ENCODE results near the gene SLC4A1AP.
"Not testable (repeated sequence)": the region's sequence is repeated elsewhere in the genome, so short reads cannot be mapped to it uniquely, and the experiment has no call there.

The SLC4A1AP gene

GRCh38 chr2:27624943-27625342 lies 38.7 kb upstream of the SLC4A1AP start:
- Mint-ChIP-seq H3K27me3 (ENCODE audit: low read depth) (no peaks in the 10 kb centered on the region), H3K36me3 (ENCODE audit: low read depth) (peaks cover 45% of the 10 kb centered on the region)

GRCh38 chr2:27626323-27626722 lies 37.4 kb upstream of the SLC4A1AP start:
- H3K27ac Mint-ChIP-seq; H3K4me1 Mint-ChIP-seq; H3K27me3 Mint-ChIP-seq (ENCODE audit: low read depth); H3K9me3 Mint-ChIP-seq: not testable (repeated sequence)
- Mint-ChIP-seq H3K4me3 (peak overlapping the region; percentile 39 to 73 (median 60)), H3K36me3 (ENCODE audit: low read depth) (peaks cover 41% of the 10 kb centered on the region)

More at GRCh38 chr2:27624943-27625342, 38.7 kb upstream of the SLC4A1AP start:
- no peaks in the 10 kb centered on the region for H3K9me3 Mint-ChIP-seq
- H3K4me1 Mint-ChIP-seq: peaks cover 8% of the 10 kb centered on the region
- no peak overlapping the region for H3K4me3 Mint-ChIP-seq
- H3K27ac Mint-ChIP-seq: no peak overlapping the region
- TF ChIP-seq CTCF (IDR thresholded peaks at IDR 0.05; ENCODE audit: unreplicated experiment in 3 of 3): no peak

- Mint-ChIP-seq H3K36me3 (ENCODE audit: low read depth) (peaks cover 41% of the 10 kb centered on the region), H3K4me3 (peak overlapping the region in 1 of 3 experiments; percentile 26)
- H3K9me3 Mint-ChIP-seq; H3K27ac Mint-ChIP-seq; H3K4me1 Mint-ChIP-seq; H3K27me3 Mint-ChIP-seq (ENCODE audit: low read depth): not testable (repeated sequence)
These were observed 36.8 kb upstream of the SLC4A1AP start for GRCh38 chr2:27626921-27627320.

GRCh38 chr2:27627963-27628766 lies 35.5 kb upstream of the SLC4A1AP start:
- Mint-ChIP-seq H3K9me3 (no peaks in the 10 kb centered on the region), H3K4me1 (peaks cover 8% of the 10 kb centered on the region), H3K36me3 (ENCODE audit: low read depth) (peaks cover 37% of the 10 kb centered on the region), H3K27ac (peak overlapping the region in 1 of 3 experiments; percentile 40), H3K27me3 (ENCODE audit: low read depth) (no peaks in the 10 kb centered on the region), H3K4me3 (no peak overlapping the region)
- no peak for TF ChIP-seq CTCF (IDR thresholded peaks at IDR 0.05; ENCODE audit: unreplicated experiment in 3 of 3)

GRCh38 chr2:27628767-27629709 lies 34.7 kb upstream of the SLC4A1AP start, which contains the start of the genes CCDC121 and GPN1:
CCDC121 (minus strand) TSS chr2:27629012; CDS start chr2:27627799, 1,213 bp downstream.
GPN1 (plus strand) TSS chr2:27629050; CDS start chr2:27629059, 9 bp downstream.
- H3K36me3 Mint-ChIP-seq (ENCODE audit: low read depth): peaks cover 39% of the 10 kb centered on the region
- H3K27ac Mint-ChIP-seq: peak within 1 kb of the TSS in 1 of 3 experiments; percentile 40
- TF ChIP-seq CTCF (IDR thresholded peaks at IDR 0.05; ENCODE audit: unreplicated experiment in 3 of 3): no peak
- peaks cover 8% of the 10 kb centered on the region for H3K4me1 Mint-ChIP-seq
- H3K4me3 Mint-ChIP-seq: no peak within 1 kb of the TSS
- no peaks in the 10 kb centered on the region for H3K9me3 Mint-ChIP-seq
- no peaks in the 10 kb centered on the region for H3K27me3 Mint-ChIP-seq (ENCODE audit: low read depth)

GRCh38 chr2:27630257-27630656 lies 33.4 kb upstream of the SLC4A1AP start:
- not testable (repeated sequence) for H3K9me3 Mint-ChIP-seq; H3K4me3 Mint-ChIP-seq; H3K4me1 Mint-ChIP-seq; H3K27me3 Mint-ChIP-seq (ENCODE audit: low read depth); H3K27ac Mint-ChIP-seq
- H3K36me3 Mint-ChIP-seq (ENCODE audit: low read depth): peaks cover 43% of the 10 kb centered on the region

- H3K27me3 Mint-ChIP-seq (ENCODE audit: low read depth): no peaks in the 10 kb centered on the region
- H3K4me1 Mint-ChIP-seq: no peaks in the 10 kb centered on the region
- TF ChIP-seq CTCF (IDR thresholded peaks at IDR 0.05; ENCODE audit: unreplicated experiment in 3 of 3): no peak
- H3K27ac Mint-ChIP-seq: no peak overlapping the region
- H3K9me3 Mint-ChIP-seq: no peaks in the 10 kb centered on the region
- H3K4me3 Mint-ChIP-seq: no peak overlapping the region
- peaks cover 68% of the 10 kb centered on the region for H3K36me3 Mint-ChIP-seq (ENCODE audit: low read depth)
These were observed 29.4 kb upstream of the SLC4A1AP start for GRCh38 chr2:27634291-27634690.

Measured in nephron (organoid).